Activated T-helper 17 cell treated with anti-CD3 and anti-CD28 coated beads, Interleukin-2, amount 50 U/mL, for 72 hours (primary cell): ENCODE results near the gene DGCR6L. TPM values are rescaled to one million over a fixed set of nuclear protein-coding genes. Genes with fewer than 3 reads are reported as not detected.
"Not testable (repeated sequence)": the region's sequence is repeated elsewhere in the genome, so short reads cannot be mapped to it uniquely, and the experiment has no call there.

Experiments
- ATAC-seq: fragments of 150-1000 bp; cut with Tn5 transposase; replicated peaks from 2 replicates; pipeline ENCODE4 v1.10.0; 2021; ENCODE audit warnings: mild to moderate bottlenecking, moderate library complexity
- H3K27ac Mint-ChIP-seq: one replicate; pipeline ENCODE4 v1.8.0; 2022; ENCODE audit warnings: mixed read lengths
- H3K27me3 Mint-ChIP-seq: one replicate; pipeline ENCODE4 v1.8.0; 2022; ENCODE audit warnings: mixed read lengths
- H3K36me3 Mint-ChIP-seq: one replicate; pipeline ENCODE4 v1.8.0; 2022; ENCODE audit warnings: low read depth, mild to moderate bottlenecking, mixed read lengths
- H3K4me1 Mint-ChIP-seq: one replicate; pipeline ENCODE4 v1.8.0; 2022; ENCODE audit warnings: mixed read lengths
- H3K4me3 Mint-ChIP-seq: one replicate; pipeline ENCODE4 v1.8.0; 2022; ENCODE audit warnings: mild to moderate bottlenecking, mixed read lengths
- H3K9me3 Mint-ChIP-seq: one replicate; pipeline ENCODE4 v1.8.0; 2022; ENCODE audit warnings: mixed read lengths
- total RNA-seq, 2 donors: library from RNA; stranded (reverse); gene quantifications; one replicate each; pipeline ENCODE4 v1.2.3, GENCODE V29; 2022

Gene DGCR6L
- total RNA-seq, 2 donors from 2014 or later: 20.5 to 29.2 TPM

DNA sequence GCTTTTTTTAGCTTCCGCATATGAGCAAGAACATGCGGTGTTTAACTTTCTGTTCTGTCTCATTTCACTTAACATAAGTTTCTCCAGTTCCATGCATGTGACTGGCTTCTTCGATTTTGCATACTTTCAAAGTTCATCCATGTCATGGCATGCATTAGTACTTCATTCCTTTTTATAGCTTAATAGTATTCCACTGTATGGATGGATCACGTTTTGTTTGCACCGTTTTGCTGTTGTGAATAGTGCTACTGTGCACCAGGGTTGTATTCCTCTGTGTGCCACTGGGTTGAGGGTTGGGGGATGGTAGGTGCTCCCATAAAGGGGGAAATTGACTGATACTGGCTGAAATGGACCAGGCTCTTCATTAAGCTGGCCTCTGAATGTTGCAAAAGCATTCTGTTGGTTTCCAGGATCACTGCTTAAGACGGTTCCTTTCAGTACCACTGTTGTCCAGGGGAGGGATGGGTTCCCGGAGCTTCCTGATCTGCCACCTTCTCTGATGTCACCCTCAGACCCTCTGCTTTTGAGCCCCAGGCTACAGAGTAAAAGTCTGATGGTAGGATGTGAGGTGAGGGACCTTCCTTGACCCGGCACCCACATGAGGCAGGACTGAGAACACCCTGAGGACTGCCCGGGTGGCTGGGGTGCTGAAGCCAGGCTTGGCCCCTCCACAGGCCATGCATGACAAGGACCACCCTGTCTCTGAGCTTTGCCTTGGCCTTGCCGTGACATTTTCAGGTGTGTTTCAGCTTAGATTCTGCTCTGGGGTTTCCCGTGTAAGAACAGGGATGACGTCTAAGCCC lies 24.4 kb downstream of the DGCR6L start:
- Mint-ChIP-seq H3K4me1 (no peaks in the 10 kb centered on the region), H3K36me3 (no peaks in the 10 kb centered on the region), H3K27ac (no peak overlapping the region), H3K9me3 (no peaks in the 10 kb centered on the region), H3K27me3 (no peaks in the 10 kb centered on the region), H3K4me3 (no peak overlapping the region)
- no peak for ATAC-seq

DNA sequence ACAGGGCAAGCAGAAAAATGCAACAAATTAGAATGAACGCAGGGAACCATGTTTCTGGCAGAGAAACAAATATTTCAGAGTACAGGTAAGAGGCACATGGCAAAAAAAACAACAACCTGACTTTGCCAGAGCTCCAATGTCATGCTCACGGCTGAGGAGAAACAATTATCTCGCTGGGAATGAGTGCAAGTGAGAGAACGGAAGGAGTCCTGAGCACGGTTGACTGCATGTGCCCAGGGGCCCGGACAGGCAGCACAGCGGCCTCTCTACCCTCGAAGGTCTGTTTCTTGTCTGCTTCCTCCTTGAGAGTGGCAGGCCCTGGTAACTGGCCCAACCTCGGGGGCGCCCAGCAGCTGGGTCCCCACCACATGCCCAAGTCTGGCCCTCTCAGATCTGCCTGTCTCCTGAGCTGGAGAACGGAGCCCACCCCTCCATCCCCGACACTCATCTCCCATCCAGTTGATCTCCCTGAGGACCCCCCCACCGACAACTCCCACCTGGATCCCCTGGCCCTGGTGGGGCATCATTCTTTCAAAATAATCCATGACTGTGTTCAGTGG lies 27.1 kb downstream of the DGCR6L start:
- ATAC-seq: no peak
- H3K4me1 Mint-ChIP-seq: no peaks in the 10 kb centered on the region
- H3K27ac Mint-ChIP-seq: no peak overlapping the region
- H3K9me3 Mint-ChIP-seq: no peaks in the 10 kb centered on the region
- H3K27me3 Mint-ChIP-seq: no peaks in the 10 kb centered on the region
- no peaks in the 10 kb centered on the region for H3K36me3 Mint-ChIP-seq
- no peak overlapping the region for H3K4me3 Mint-ChIP-seq

DNA sequence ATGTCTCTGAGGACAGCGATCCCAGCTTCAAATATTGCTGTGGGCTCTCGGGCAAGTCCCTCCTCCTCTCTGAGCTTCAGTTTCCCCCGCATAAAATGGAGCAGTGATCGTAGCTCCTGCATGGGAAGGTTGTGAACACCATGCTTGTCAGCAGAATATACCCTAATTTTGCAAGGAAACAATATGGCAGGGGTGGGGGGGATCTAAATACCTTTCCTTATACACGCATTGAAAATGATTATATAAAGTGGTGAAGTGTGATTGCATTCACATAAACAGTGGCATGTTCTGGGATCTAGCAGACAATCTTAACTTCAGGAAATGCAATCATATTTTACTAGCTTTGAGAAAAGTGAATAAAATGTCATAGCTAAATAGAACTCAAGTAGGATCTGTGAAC lies 27.8 kb downstream of the DGCR6L start:
- no peak for ATAC-seq
- Mint-ChIP-seq H3K4me3 (no peak overlapping the region), H3K9me3 (no peaks in the 10 kb centered on the region), H3K27ac (no peak overlapping the region), H3K36me3 (no peaks in the 10 kb centered on the region), H3K27me3 (no peaks in the 10 kb centered on the region), H3K4me1 (no peaks in the 10 kb centered on the region)

DNA sequence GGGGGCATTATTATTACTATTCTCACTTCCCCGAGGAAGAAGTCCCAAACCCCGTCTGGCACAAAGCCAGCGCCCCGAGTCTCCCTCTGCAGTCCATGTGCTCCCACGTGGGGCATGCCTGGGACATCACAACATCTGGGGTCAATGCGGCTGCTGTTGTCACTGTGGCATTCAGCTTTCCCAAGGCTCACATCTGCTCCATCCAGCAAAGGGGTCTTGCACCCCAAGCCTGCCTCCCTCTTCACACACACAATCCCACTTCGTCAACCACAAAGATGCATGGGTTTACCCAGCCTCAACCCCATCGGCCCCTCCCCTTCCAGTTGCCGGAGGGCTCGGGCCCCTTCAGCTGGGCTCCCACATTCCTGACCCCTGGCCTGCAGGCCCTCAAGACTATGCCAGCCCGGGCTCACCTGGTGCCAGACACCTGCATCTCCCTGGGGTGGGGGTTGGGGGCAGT lies 28.2 kb downstream of the DGCR6L start:
- Mint-ChIP-seq H3K4me1 (no peaks in the 10 kb centered on the region), H3K27ac (no peak overlapping the region), H3K36me3 (no peaks in the 10 kb centered on the region), H3K4me3 (no peak overlapping the region), H3K9me3 (no peaks in the 10 kb centered on the region), H3K27me3 (no peaks in the 10 kb centered on the region)
- ATAC-seq: no peak

DNA sequence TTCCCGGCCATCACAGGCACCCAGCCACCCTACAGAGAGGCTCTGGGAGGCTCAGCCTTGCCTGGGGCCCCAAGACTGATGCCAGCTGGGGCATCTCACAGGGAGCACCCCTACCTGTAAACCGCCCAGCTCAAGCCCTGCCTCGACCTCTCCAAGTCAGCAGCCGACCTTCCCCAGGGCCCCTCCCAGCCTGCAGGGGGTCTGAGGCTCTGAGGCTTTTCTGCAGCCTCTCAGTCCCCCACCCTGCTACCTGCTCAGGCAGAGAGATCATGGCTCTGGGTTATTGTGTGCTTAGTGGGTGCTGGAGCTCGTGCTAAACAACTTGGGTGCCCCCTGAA lies 28.6 kb downstream of the DGCR6L start:
- H3K36me3 Mint-ChIP-seq: no peaks in the 10 kb centered on the region
- H3K4me1 Mint-ChIP-seq: no peaks in the 10 kb centered on the region
- no peaks in the 10 kb centered on the region for H3K9me3 Mint-ChIP-seq
- H3K27me3 Mint-ChIP-seq: no peaks in the 10 kb centered on the region
- ATAC-seq: no peak
- no peak overlapping the region for H3K27ac Mint-ChIP-seq
- H3K4me3 Mint-ChIP-seq: no peak overlapping the region

DNA sequence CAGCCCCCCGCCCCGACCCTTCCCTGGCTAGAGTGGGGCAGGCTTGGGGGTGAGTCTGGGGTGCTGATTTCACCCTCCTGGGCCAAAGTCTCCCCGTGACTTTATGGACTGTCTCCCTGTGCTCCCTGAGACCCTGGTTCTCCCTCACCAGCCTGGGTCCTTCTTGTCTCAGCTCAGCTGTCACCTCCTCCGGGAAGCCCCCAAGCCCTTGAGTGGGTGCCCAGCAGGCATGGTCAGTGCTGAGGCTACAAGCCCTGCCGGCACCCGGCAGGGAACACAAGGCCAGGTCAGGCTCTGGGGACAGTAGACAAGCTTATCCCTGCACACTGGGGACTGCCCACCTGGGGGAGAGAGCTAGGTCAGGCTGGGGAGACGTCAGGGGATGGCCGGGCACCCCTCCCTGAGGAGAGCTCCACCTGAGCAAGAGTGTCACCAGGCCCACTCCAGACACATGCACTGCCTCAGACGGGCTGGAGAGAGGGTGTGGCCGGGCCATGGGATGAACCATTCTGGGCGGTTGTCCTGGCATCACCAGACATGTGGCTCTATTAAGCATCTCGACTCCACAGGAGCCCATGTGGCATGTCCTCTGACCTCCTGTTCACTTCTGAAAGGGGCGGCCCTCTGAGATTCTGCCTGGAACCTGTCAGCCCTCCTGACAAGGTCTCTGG lies 29.1 kb downstream of the DGCR6L start:
- Mint-ChIP-seq H3K27ac (no peak overlapping the region), H3K36me3 (no peaks in the 10 kb centered on the region), H3K9me3 (no peaks in the 10 kb centered on the region), H3K4me3 (no peak overlapping the region), H3K4me1 (no peaks in the 10 kb centered on the region), H3K27me3 (no peaks in the 10 kb centered on the region)
- ATAC-seq: no peak

DNA sequence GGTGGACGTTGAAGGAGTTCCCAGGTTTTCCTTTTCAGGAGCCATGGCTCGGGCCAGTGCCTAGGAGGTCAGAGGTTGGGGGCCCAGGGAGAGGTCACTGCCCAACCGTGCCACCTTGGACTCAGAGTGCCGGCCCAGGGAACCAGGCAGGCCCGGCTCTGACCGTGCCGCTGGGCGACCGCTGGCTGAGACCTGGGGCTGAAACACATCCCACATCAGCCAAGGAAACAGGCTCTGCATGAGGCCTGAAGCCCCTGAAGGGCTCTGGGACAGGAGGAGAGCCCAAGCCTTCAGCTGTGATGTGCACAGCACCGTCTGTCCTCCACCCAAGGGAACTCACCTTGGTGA lies 29.8 kb downstream of the DGCR6L start:
- Mint-ChIP-seq H3K4me3 (no peak overlapping the region), H3K4me1 (no peaks in the 10 kb centered on the region), H3K27me3 (no peaks in the 10 kb centered on the region), H3K36me3 (no peaks in the 10 kb centered on the region), H3K9me3 (no peaks in the 10 kb centered on the region), H3K27ac (no peak overlapping the region)
- no peak for ATAC-seq

DNA sequence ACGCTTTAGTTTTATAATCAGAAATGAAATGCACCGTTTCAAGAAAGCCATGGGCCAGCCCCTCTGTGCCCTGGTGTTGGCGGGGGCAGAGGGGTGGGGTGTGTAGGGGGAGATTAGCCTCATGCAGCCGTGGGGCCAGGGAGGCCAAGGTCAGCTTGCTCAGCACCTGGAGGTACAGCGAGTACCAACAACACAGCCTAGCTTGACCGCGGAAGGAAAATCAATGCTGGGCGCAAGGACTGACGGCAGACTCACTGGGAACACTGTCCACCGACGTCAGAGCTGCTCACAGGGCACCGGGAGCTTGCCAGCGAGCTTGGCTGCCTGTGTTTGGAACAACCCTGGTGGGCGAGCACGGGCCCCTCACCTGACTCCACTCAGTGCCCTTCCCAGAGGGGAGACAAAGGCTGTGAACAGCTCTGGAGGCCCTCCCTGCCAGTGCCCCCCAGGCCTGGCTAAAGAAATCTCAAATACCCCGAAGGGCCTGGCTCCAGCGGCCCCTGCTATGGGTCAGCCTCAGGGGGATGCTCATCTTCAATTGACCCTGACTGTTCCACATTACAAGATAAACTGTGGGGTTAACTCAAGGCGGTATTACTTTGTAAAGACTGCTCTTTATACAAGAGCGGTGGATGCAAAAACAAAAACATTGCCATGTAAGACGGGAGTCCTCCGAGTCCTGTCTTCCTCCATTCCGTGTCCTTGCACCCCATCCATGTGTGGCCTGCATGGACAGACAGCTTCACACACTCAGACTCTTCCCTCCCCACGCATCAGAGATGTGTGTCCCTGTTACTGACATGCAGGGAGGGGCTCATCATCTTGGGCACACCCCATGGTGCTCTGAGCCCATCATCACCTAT lies 30.4 kb downstream of the DGCR6L start:
- H3K27ac Mint-ChIP-seq, H3K4me1 Mint-ChIP-seq, H3K9me3 Mint-ChIP-seq, H3K27me3 Mint-ChIP-seq, H3K4me3 Mint-ChIP-seq, H3K36me3 Mint-ChIP-seq, ATAC-seq: not testable (repeated sequence)

DNA sequence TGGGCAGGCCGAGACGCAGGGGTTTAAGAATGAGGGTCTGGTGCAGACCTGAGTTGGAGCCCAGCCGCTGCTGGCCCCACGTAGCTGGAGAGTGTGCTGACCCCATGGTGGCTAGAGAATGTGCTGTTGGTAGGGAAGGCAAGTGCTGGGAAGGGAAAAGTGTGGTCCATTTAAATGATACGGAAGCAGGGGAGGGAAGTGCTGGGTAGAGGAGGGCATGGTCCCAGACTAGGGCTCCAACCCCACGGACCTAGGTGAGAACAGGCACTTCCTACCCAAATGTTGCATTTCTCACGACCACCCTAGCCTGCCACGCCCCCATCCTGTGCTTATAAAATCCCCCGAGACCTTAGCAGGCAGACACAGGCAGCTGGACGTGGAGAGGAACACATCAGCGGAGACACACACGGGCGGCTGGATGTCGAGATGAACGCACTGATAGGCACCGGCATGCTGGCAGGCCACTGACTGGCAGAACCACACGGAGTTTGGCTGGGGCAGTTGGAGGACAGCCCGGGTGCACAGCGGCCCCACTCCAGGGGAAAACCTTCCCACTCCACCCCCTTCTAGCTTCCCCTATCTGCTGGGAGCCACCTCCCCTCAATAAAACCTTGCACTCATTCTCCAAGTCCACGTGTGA lies 33.0 kb downstream of the DGCR6L start:
- not testable (repeated sequence) for H3K4me1 Mint-ChIP-seq, H3K27me3 Mint-ChIP-seq, H3K9me3 Mint-ChIP-seq, H3K36me3 Mint-ChIP-seq, H3K4me3 Mint-ChIP-seq, ATAC-seq, H3K27ac Mint-ChIP-seq

DNA sequence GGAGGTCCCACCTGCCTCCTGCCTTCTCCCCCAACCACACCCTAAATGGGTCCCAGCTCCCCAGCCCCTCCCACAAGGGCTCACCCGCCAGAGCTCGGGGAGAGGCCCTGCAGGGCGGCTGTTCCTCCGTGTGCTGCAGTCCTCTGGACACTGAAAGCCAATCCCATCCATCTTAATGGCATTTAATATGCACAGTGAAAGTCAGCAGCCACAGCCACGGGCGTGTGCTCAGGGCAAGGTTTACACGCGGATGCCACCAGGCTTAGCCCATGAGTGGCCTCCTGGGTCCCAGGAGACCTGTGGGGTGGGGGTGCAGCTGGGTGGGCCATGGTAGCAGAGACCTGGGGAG lies 33.6 kb downstream of the DGCR6L start:
- H3K9me3 Mint-ChIP-seq, H3K36me3 Mint-ChIP-seq, H3K27ac Mint-ChIP-seq, H3K27me3 Mint-ChIP-seq, H3K4me3 Mint-ChIP-seq, ATAC-seq, H3K4me1 Mint-ChIP-seq: not testable (repeated sequence)

DNA sequence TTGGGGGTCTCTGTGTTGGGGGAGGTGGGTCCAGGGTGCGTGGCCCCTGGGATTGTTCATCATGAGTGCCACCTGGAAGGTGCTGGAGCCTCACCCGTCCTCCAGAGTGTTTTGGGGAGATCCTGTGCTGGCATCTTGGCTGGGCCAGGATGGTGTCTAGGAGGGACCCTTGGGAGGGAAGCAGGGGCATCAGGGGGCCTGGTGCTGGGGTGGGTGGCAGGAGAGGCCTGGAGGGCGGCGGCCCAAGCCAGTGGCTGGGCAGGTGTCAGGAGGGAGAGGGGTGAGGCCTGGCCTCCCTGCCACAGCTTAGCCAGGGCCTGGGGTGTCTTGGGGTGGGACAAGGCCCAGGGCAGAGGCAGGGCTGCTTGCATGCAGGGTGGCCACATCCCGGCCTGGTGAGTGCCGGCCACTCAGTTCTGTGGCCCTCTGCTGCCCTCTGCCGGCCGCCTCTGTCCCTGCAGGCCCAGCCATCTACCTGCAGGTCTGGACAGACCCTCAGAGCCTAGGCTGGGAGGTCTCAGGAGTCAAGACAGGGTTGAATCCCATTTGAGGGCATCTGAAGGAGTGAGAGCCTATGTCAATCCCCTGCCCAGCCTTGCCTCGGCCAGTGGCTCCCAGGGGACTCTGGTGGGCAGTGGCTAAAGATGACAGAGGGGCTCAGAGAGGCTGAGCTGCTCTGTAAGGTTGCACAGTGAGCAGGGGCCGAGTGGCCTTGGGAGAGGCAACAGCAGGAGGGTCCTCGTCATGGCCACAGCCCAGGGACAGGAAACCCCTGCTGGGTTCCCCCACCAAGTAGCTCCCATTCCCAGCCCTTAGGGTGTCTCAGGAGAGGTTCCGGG lies 34.2 kb downstream of the DGCR6L start:
- not testable (repeated sequence) for H3K4me3 Mint-ChIP-seq, H3K9me3 Mint-ChIP-seq, H3K4me1 Mint-ChIP-seq, H3K27me3 Mint-ChIP-seq, H3K27ac Mint-ChIP-seq, H3K36me3 Mint-ChIP-seq
- ATAC-seq: peak; percentile 83

DNA sequence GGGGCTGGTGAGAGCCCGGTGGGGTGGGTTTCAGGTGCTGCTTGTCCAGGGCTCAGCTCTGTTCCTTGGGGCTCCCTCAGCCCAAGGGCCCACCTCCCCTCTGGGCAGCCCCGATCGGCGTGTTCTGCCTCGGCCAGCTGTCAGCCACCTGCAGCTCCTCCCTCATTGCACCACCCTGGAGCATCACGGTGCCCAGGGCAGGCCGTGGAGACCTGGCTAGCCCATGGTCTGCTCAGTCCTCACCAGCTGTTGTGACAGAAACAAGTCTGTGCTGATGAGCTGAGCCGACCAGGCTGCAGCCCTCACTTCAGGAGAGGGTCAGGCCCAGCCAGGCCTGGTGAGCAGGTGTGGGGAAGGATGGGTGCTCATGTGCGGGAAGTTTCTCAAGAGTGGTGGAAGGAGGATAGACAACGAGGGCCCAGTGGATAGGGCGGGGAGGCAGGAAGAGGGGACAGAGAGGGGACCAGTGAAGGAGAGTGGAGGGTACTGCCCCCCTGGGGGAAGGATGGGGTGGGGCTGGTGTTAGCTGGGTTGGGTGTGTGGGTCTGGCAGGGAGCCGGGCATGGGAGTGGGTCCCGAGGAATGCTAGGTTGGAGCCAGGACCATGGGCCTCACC lies 35.3 kb downstream of the DGCR6L start:
- Mint-ChIP-seq H3K27ac (no peak overlapping the region), H3K36me3 (no peaks in the 10 kb centered on the region), H3K4me3 (no peak overlapping the region), H3K4me1 (no peaks in the 10 kb centered on the region), H3K27me3 (peaks cover under 1% of the 10 kb centered on the region), H3K9me3 (no peaks in the 10 kb centered on the region)
- no peak for ATAC-seq

DNA sequence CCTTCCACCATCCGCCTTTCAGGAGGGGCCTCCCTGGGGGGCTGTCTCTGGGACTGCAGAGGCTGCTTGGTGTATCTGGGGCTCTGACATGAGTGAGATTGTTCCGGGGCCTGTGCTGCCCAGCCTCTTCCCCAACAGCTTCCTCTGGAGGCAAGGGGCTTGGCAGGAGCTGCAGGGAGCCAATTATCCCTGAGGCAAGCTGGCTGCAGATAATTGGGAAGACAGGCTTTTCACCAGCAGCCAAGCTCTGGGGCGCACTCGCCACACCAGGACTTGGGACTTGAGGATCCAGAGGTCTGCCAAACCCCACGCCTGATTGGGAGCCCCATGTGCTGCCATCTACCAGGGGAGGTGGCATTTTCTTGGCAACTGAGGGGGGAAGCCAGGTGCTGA lies 36.2 kb downstream of the DGCR6L start:
- ATAC-seq: no peak
- Mint-ChIP-seq H3K4me3 (no peak overlapping the region), H3K4me1 (no peaks in the 10 kb centered on the region), H3K36me3 (no peaks in the 10 kb centered on the region), H3K27me3 (peaks cover 3% of the 10 kb centered on the region), H3K27ac (no peak overlapping the region), H3K9me3 (no peaks in the 10 kb centered on the region)
